Measurements from ENCODE around the gene EXOC5. TPM values are rescaled to one million over a fixed set of nuclear protein-coding genes. Genes with fewer than 3 reads are reported as not detected.

The EXOC5 gene
- total RNA-seq, 1 experiment from 2014 or later = 109 TPM

DNA sequence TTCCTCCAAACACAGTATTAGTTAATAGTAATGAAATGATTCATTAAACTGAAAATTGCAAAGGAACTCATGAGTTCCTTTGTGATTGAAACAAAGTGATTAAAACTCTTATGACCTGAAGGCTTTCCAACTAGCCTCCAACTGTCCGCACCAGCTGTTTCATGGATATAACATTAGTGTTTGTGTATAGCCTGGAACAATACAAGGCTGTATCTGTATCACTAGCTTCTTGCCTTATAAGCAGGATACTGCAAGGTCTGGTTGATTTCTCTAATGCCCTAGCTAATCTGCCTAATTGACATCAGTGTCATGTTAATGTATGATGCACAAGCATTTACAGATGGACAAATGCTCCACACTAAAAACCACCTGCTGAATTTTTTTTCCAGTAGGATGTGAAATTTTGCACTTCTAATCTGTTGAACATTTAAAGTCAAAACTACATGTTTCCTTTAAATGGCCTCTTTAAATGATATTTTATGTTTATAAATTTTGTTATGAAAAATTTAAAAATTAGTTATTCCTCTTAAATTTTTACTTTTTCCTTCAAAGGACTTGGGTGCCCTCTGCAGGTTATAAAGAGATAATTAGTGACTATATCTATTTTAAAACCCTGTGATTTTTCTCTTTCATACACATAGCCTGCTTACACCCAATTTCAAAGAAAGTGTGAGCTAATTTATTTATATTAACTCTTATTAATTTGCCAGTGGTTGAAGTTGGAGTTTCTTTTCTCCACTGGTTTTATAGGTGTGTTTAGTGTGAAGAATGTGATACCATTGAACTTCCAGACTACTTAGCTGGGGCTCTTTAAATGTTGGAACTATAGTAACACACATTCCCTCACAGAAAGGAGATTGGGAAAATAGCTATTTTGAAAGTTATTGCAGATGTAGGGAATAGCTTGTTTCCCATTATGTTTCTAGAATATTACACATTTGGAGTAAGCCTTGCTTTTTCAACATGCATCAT, 25.4 kb upstream of the EXOC5 start:
- no peaks in the 10 kb centered on the region for H4K20me1 ChIP-seq (ENCODE audit: low read length)
- TF ChIP-seq, protein P1, sequence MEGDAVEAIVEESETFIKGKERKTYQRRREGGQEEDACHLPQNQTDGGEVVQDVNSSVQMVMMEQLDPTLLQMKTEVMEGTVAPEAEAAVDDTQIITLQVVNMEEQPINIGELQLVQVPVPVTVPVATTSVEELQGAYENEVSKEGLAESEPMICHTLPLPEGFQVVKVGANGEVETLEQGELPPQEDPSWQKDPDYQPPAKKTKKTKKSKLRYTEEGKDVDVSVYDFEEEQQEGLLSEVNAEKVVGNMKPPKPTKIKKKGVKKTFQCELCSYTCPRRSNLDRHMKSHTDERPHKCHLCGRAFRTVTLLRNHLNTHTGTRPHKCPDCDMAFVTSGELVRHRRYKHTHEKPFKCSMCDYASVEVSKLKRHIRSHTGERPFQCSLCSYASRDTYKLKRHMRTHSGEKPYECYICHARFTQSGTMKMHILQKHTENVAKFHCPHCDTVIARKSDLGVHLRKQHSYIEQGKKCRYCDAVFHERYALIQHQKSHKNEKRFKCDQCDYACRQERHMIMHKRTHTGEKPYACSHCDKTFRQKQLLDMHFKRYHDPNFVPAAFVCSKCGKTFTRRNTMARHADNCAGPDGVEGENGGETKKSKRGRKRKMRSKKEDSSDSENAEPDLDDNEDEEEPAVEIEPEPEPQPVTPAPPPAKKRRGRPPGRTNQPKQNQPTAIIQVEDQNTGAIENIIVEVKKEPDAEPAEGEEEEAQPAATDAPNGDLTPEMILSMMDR (conservative IDR thresholded peaks at IDR 0.05; ENCODE audit: low read depth, low read length) = peak; percentile 68
- TF ChIP-seq EZH2 (IDR thresholded peaks at IDR 0.05; ENCODE audit: low read length, unreplicated experiment) = no peak
- ChIA-PET POLR2A (ENCODE audit: unreplicated experiment) (interaction anchor here (0.7 kb wide), 1 partner anchor 1440 kb away, joined by 3 read pairs; no protein-coding TSS in a partner anchor), CTCF (interaction anchor here (0.5 to 1.6 kb wide), 4 partner anchors 30 to 804 kb away, joined by 3 to 19 read pairs (median 7); no protein-coding TSS in a partner anchor)
- ATAC-seq = peak; percentile 50
- H3K4me2 ChIP-seq (ENCODE audit: low read length) = no peak overlapping the region
- H3K4me3 ChIP-seq (ENCODE audit: low read length) = no peak overlapping the region
- H3K4me1 ChIP-seq (ENCODE audit: insufficient read depth, low read length) = peaks cover 6% of the 10 kb centered on the region
- no peak overlapping the region for H3K27ac ChIP-seq (ENCODE audit: low read length)
- no peaks in the 10 kb centered on the region for H3K9me3 ChIP-seq (ENCODE audit: low read length)
- H3F3A ChIP-seq (ENCODE audit: low read length, unreplicated experiment) = no peaks in the 10 kb centered on the region
- intact Hi-C loops (cut with micrococcal nuclease) = loop anchor here (2.0 to 10.0 kb wide), 8 partner anchors 47 to 803 kb away; no protein-coding TSS in a partner anchor
- no TSS peak for BruUV-seq (replicated peaks)
- H3K9me2 ChIP-seq (replicated peaks; ENCODE audit: low read length) = no peaks in the 10 kb centered on the region
- H3K79me2 ChIP-seq (ENCODE audit: low read length) = no peaks in the 10 kb centered on the region
- no peaks in the 10 kb centered on the region; the same call in 1 of the 2 replicates for H3K36me3 ChIP-seq (ENCODE audit: low read depth, low read length)
- H2AFZ ChIP-seq (ENCODE audit: low read length) = no peak overlapping the region
- no peak overlapping the region for H3K9ac ChIP-seq (ENCODE audit: low read length)
- DNase-seq = peak; percentile 53
- H3K27me3 ChIP-seq (ENCODE audit: low read length) = no peaks in the 10 kb centered on the region

DNA sequence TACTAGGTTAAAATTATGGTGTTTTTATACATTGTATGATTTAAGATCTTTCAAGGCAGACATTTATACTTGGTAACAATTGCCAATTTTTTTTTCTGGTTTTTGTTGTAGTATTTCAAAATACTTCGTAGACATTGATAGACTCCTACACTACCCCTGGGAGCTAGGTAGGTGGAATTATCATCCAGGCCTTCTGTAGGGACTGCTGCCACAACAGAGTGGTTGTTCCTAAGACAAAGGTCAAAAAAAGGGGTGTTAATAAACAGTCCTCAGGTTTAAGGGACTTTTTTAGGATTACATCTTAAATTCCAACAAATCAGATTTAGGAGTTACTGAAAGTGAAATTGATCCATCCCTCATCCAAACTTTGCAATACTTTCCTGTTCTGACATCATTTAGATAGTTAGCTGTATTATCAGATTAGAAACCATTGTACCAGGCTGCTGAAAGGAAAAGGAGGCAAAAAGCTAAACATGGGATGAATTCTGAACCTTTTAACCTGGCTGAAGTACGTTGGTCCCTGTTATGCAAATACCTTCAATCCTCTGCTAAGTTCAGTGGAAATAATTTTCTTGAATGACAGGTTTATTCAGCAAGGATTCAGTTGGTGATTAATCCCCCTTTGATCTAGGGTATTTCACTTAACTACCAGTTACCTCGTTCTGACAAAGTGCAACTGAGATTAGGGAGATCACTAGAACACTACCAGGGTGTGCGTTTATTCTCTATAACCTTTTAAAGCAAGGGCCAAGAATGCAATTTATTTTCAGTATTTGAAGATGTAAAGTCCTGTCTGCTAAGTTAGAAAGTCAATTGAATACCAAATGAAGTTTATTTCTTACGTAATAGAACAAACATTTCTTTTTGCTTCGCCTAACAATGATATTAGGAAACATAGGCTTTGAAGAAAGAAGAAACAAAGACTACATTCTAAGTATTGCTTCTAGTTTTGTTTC, 23.3 kb upstream of the EXOC5 start:
- H3K4me1 ChIP-seq (ENCODE audit: insufficient read depth, low read length) = peaks cover 6% of the 10 kb centered on the region

More for the DNA sequence above, 23.3 kb upstream of the EXOC5 start:
- no peaks in the 10 kb centered on the region for H3K27me3 ChIP-seq (ENCODE audit: low read length)
- no peaks in the 10 kb centered on the region for H3K79me2 ChIP-seq (ENCODE audit: low read length)
- DNase-seq = no peak
- no peak overlapping the region for H3K4me3 ChIP-seq (ENCODE audit: low read length)
- no peaks in the 10 kb centered on the region for H4K20me1 ChIP-seq (ENCODE audit: low read length)
- BruUV-seq (replicated peaks) = no TSS peak
- no peaks in the 10 kb centered on the region for H3K9me3 ChIP-seq (ENCODE audit: low read length)
- ChIA-PET POLR2A (ENCODE audit: unreplicated experiment) (no interaction called here), CTCF (no interaction called here)
- H3K36me3 ChIP-seq (ENCODE audit: low read depth, low read length) = peaks cover 3% of the 10 kb centered on the region; the same call in 1 of the 2 replicates
- H3F3A ChIP-seq (ENCODE audit: low read length, unreplicated experiment) = no peaks in the 10 kb centered on the region
- H3K9me2 ChIP-seq (replicated peaks; ENCODE audit: low read length) = no peaks in the 10 kb centered on the region
- H3K9ac ChIP-seq (ENCODE audit: low read length) = no peak overlapping the region
- no peak for TF ChIP-seq EZH2phosphoT487 (IDR thresholded peaks at IDR 0.05; ENCODE audit: borderline replicate concordance, low read length)
- no peak for TF ChIP-seq EZH2 (IDR thresholded peaks at IDR 0.05; ENCODE audit: low read length, unreplicated experiment)
- TF ChIP-seq, protein P1 (conservative IDR thresholded peaks at IDR 0.05; ENCODE audit: low read depth, low read length) = no peak
- H3K4me2 ChIP-seq (ENCODE audit: low read length) = no peak overlapping the region
- no peak for ATAC-seq
- intact Hi-C loops (cut with micrococcal nuclease) = loop anchor here (10.0 kb wide), 1 partner anchor 707 kb away; no protein-coding TSS in a partner anchor
- no peak overlapping the region for H2AFZ ChIP-seq (ENCODE audit: low read length)
- H3K27ac ChIP-seq (ENCODE audit: low read length) = no peak overlapping the region
